HG03095 (cell line): ENCODE measurements around the gene SCN1A.
"Not testable (repeated sequence)": the region's sequence is repeated elsewhere in the genome, so short reads cannot be mapped to it uniquely, and the experiment has no call there.

Experiments
- ATAC-seq: cut with Tn5 transposase; IDR thresholded peaks from one replicate; pipeline ENCODE4 v1.9.1; 2021; ENCODE audit warnings: moderate library complexity; ENCODE audit not compliant: unreplicated experiment

The SCN1A gene

GRCh38 chr2:166135849-166136258 lies 8.0 kb upstream of the SCN1A start:
- ATAC-seq: no peak

GRCh38 chr2:166135152-166135848 lies 7.5 kb upstream of the SCN1A start:
- ATAC-seq: no peak

GRCh38 chr2:166134252-166135151 lies 6.7 kb upstream of the SCN1A start:
- no peak for ATAC-seq

- ATAC-seq: no peak
These were observed 5.8 kb upstream of the SCN1A start for GRCh38 chr2:166133653-166134052.

GRCh38 chr2:166128156-166128505 lies 311 bp upstream of the SCN1A start:
- ATAC-seq: no peak

GRCh38 chr2:166126007-166126639 lies 1.7 kb downstream of the SCN1A start:
- no peak for ATAC-seq

- ATAC-seq: no peak
These were observed 2.3 kb downstream of the SCN1A start for GRCh38 chr2:166125557-166125956.

GRCh38 chr2:166118180-166118579 lies 9.6 kb downstream of the SCN1A start:
- ATAC-seq: no peak

- no peak for ATAC-seq
These were observed 10.3 kb downstream of the SCN1A start for GRCh38 chr2:166117491-166117890.

GRCh38 chr2:166115589-166115988 lies 12.2 kb downstream of the SCN1A start:
- ATAC-seq: no peak

- no peak for ATAC-seq
These were observed 15.6 kb downstream of the SCN1A start for GRCh38 chr2:166112193-166112605.

- ATAC-seq: no peak
These were observed 21.3 kb downstream of the SCN1A start for GRCh38 chr2:166106431-166107015.

- ATAC-seq: no peak
These were observed 23.0 kb downstream of the SCN1A start for GRCh38 chr2:166104773-166105172.

GRCh38 chr2:166104084-166104483 lies 23.7 kb downstream of the SCN1A start:
- ATAC-seq: no peak

GRCh38 chr2:166103277-166103676 lies 24.5 kb downstream of the SCN1A start:
- not testable (repeated sequence) for ATAC-seq

GRCh38 chr2:166094325-166094724 lies 33.5 kb downstream of the SCN1A start:
- ATAC-seq: no peak

GRCh38 chr2:166092889-166093288 lies 34.9 kb downstream of the SCN1A start:
- ATAC-seq: no peak

GRCh38 chr2:166091439-166091838 lies 36.4 kb downstream of the SCN1A start:
- no peak for ATAC-seq

- no peak for ATAC-seq
These were observed 36.9 kb downstream of the SCN1A start for GRCh38 chr2:166090908-166091307.

GRCh38 chr2:166090346-166090745 lies 37.5 kb downstream of the SCN1A start:
- ATAC-seq: no peak

GRCh38 chr2:166088634-166089033 lies 39.2 kb downstream of the SCN1A start:
- ATAC-seq: no peak
